ENCODE measurements around the gene PTPRE.

The PTPRE gene

GRCh38 chr10:127920306-127921074 is 13.6 kb downstream of the PTPRE start:
- no peak overlapping the region for H3K4me3 ChIP-seq (ENCODE audit: low read depth, low read length)
- no peak overlapping the region for H3K9ac ChIP-seq (ENCODE audit: low read depth, low read length)
- H3K27me3 ChIP-seq (ENCODE audit: control insufficient read depth, insufficient read depth, low read length): no peaks in the 10 kb centered on the region
- no peaks in the 10 kb centered on the region for H3K4me1 ChIP-seq (ENCODE audit: control insufficient read depth, insufficient read depth, low read length)
- no peaks in the 10 kb centered on the region for H3K36me3 ChIP-seq (ENCODE audit: control insufficient read depth, insufficient read depth, low read length)
- no peaks in the 10 kb centered on the region for H3K9me3 ChIP-seq (ENCODE audit: control insufficient read depth, insufficient read depth, low read length)
- H3K27ac ChIP-seq (ENCODE audit: low read depth, low read length): no peak overlapping the region

DNA sequence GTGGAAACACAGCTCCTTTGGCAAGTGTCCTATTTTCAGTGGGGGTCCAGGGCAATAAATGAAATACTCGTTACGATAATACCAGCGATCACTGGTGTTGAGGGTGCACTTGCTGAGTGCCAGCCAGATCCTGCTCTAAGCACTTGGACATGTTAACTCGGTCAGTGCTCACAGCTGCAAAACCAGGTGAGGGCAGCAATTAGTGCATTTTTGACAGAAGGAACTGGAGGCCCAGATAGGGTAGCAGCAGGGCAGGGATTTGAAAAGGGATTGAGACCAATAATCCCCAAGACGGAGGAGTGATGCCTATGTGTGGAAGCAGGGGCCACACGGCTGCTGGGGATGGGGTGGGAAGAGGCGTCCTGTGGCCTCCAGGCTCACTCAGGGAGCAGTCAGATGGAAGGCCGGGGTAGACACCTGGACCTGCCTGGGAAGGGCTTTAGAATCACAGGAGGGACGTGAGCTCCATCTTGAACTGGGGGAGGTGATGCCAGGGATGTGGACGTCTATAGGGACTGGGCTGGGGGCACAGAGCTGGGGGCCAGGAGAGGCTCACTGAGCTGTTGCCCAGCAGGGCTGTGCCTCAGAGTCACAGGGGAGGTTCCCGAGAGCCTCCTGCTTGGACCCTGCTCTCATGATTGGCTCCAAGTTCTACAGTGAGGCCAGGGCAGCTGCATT is 14.3 kb downstream of the PTPRE start:
- Histone ChIP-seq H3K36me3 (ENCODE audit: control insufficient read depth, insufficient read depth, low read length) (no peaks in the 10 kb centered on the region), H3K27me3 (ENCODE audit: control insufficient read depth, insufficient read depth, low read length) (no peaks in the 10 kb centered on the region), H3K9ac (ENCODE audit: low read depth, low read length) (no peak overlapping the region), H3K4me1 (ENCODE audit: control insufficient read depth, insufficient read depth, low read length) (no peaks in the 10 kb centered on the region), H3K27ac (ENCODE audit: low read depth, low read length) (no peak overlapping the region), H3K9me3 (ENCODE audit: control insufficient read depth, insufficient read depth, low read length) (no peaks in the 10 kb centered on the region), H3K4me3 (ENCODE audit: low read depth, low read length) (no peak overlapping the region)

- H3K9me3 ChIP-seq (ENCODE audit: control insufficient read depth, insufficient read depth, low read length): no peaks in the 10 kb centered on the region
- no peaks in the 10 kb centered on the region for H3K36me3 ChIP-seq (ENCODE audit: control insufficient read depth, insufficient read depth, low read length)
- no peak overlapping the region for H3K27ac ChIP-seq (ENCODE audit: low read depth, low read length)
- H3K4me3 ChIP-seq (ENCODE audit: low read depth, low read length): no peak overlapping the region
- H3K9ac ChIP-seq (ENCODE audit: low read depth, low read length): no peak overlapping the region
- no peaks in the 10 kb centered on the region for H3K4me1 ChIP-seq (ENCODE audit: control insufficient read depth, insufficient read depth, low read length)
- H3K27me3 ChIP-seq (ENCODE audit: control insufficient read depth, insufficient read depth, low read length): no peaks in the 10 kb centered on the region
Measured at GRCh38 chr10:127921753-127922145, 14.8 kb downstream of the PTPRE start.

GRCh38 chr10:127922206-127922605 is 15.3 kb downstream of the PTPRE start:
- H3K27me3 ChIP-seq (ENCODE audit: control insufficient read depth, insufficient read depth, low read length): no peaks in the 10 kb centered on the region
- H3K36me3 ChIP-seq (ENCODE audit: control insufficient read depth, insufficient read depth, low read length): no peaks in the 10 kb centered on the region
- no peaks in the 10 kb centered on the region for H3K9me3 ChIP-seq (ENCODE audit: control insufficient read depth, insufficient read depth, low read length)
- no peak overlapping the region for H3K9ac ChIP-seq (ENCODE audit: low read depth, low read length)
- H3K4me1 ChIP-seq (ENCODE audit: control insufficient read depth, insufficient read depth, low read length): no peaks in the 10 kb centered on the region
- H3K4me3 ChIP-seq (ENCODE audit: low read depth, low read length): no peak overlapping the region
- no peak overlapping the region for H3K27ac ChIP-seq (ENCODE audit: low read depth, low read length)

DNA sequence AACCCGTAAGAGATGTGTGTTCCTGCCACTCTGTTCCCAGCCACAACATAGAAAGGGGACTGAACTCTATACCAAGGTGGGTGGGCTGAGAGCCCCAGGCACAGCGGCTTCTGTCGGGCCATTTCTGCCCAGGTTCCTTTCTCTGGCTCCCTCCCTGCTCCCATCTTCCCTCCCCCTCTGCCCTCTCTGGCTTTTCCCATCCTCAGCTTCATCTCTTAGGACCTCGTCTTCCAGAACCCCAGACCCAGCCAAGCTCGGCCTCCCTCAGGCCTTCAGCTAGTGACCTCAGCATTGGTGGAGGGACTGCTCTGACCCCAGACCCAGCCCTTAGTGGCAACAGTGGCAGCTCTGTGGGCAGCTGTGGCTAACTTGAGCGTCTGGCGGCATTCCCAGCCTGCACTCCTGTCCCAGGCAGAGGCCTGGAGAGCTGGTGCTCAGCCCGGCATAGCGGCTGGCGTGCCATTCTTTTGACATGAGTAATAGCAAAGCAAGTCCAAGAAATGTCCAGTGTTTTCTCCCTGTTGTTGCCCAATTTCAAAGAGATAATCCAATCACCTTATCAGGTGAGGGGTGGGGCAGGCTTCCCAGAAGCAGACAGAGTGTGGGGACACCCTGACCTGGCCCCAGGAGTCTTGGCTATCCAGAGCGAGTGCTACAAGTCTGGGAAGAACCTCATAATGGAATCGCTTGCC is 15.9 kb downstream of the PTPRE start:
- H3K36me3 ChIP-seq (ENCODE audit: control insufficient read depth, insufficient read depth, low read length): no peaks in the 10 kb centered on the region
- H3K4me3 ChIP-seq (ENCODE audit: low read depth, low read length): no peak overlapping the region
- no peaks in the 10 kb centered on the region for H3K9me3 ChIP-seq (ENCODE audit: control insufficient read depth, insufficient read depth, low read length)
- H3K27me3 ChIP-seq (ENCODE audit: control insufficient read depth, insufficient read depth, low read length): no peaks in the 10 kb centered on the region
- H3K9ac ChIP-seq (ENCODE audit: low read depth, low read length): no peak overlapping the region
- no peak overlapping the region for H3K27ac ChIP-seq (ENCODE audit: low read depth, low read length)
- no peaks in the 10 kb centered on the region for H3K4me1 ChIP-seq (ENCODE audit: control insufficient read depth, insufficient read depth, low read length)

DNA sequence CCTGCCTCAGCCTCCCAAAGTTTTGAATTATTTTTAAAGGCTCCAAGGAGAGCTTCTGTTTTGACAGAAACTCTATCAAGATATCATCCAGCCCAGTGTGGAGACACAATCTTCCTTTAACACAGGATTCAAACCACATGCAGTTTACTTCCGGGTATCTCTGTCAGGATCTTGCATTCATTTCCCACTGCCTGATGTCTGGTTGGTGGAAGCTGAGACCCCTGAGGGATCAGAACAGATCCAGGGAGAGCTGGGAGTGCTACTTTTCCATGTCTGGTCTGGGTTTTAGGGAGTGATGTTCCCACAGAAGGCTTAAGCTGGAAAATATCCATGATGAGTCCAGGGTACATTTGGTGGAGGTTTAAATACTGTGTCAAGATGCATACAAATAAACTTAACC is 16.7 kb downstream of the PTPRE start:
- Histone ChIP-seq H3K4me3 (ENCODE audit: low read depth, low read length) (no peak overlapping the region), H3K27me3 (ENCODE audit: control insufficient read depth, insufficient read depth, low read length) (no peaks in the 10 kb centered on the region)

GRCh38 chr10:127925471-127926207 is 18.7 kb downstream of the PTPRE start:
- Histone ChIP-seq H3K9ac (ENCODE audit: low read depth, low read length) (no peak overlapping the region), H3K27ac (ENCODE audit: low read depth, low read length) (no peak overlapping the region), H3K4me1 (ENCODE audit: control insufficient read depth, insufficient read depth, low read length) (no peaks in the 10 kb centered on the region), H3K36me3 (ENCODE audit: control insufficient read depth, insufficient read depth, low read length) (no peaks in the 10 kb centered on the region), H3K9me3 (ENCODE audit: control insufficient read depth, insufficient read depth, low read length) (no peaks in the 10 kb centered on the region), H3K27me3 (ENCODE audit: control insufficient read depth, insufficient read depth, low read length) (no peaks in the 10 kb centered on the region), H3K4me3 (ENCODE audit: low read depth, low read length) (no peak overlapping the region)

More for the DNA sequence above, 16.7 kb downstream of the PTPRE start:
- no peaks in the 10 kb centered on the region for H3K4me1 ChIP-seq (ENCODE audit: control insufficient read depth, insufficient read depth, low read length)
- no peaks in the 10 kb centered on the region for H3K9me3 ChIP-seq (ENCODE audit: control insufficient read depth, insufficient read depth, low read length)
- H3K36me3 ChIP-seq (ENCODE audit: control insufficient read depth, insufficient read depth, low read length): no peaks in the 10 kb centered on the region
- H3K27ac ChIP-seq (ENCODE audit: low read depth, low read length): no peak overlapping the region
- H3K9ac ChIP-seq (ENCODE audit: low read depth, low read length): no peak overlapping the region

- Histone ChIP-seq H3K9ac (ENCODE audit: low read depth, low read length) (no peak overlapping the region), H3K9me3 (ENCODE audit: control insufficient read depth, insufficient read depth, low read length) (no peaks in the 10 kb centered on the region), H3K4me1 (ENCODE audit: control insufficient read depth, insufficient read depth, low read length) (no peaks in the 10 kb centered on the region), H3K27me3 (ENCODE audit: control insufficient read depth, insufficient read depth, low read length) (no peaks in the 10 kb centered on the region), H3K4me3 (ENCODE audit: low read depth, low read length) (no peak overlapping the region), H3K36me3 (ENCODE audit: control insufficient read depth, insufficient read depth, low read length) (no peaks in the 10 kb centered on the region), H3K27ac (ENCODE audit: low read depth, low read length) (no peak overlapping the region)
Measured at GRCh38 chr10:127926455-127926854, 19.6 kb downstream of the PTPRE start.

DNA sequence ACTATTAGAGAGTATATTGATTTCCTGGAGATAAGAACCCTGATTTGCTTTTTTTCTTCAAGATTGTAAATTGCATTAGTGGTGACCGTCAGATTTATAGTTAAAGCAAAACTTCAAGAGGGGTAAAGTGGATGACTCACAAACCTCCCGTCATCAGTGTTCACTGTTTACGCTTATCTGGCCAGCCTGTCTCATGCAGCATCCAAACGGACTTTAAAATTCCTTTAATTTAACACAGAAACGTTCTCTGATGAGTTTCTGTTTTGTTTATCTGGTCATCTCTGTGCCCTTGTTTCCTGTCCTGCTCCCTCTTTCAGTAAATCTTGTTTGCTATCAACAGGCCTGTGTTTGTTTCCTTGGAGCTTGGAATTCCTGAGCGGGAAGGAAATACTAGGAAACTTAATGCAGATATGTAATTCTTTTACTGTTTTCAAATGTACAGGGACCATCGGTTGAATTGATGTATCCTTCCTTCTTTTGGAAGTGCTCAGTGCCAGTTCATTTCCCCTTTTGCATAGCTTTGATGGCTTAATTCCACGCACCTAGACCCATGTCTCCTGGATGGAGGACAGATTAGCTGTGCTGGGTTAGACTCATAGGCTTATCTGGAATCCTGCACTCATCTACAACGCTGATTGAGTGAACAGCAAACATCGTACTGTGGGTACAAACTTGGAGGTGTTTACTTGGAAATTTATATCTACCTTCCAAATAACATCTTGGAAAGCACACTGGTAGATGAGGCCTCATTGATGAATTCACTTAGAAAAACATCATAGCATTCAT is 21.3 kb downstream of the PTPRE start:
- H3K27ac ChIP-seq (ENCODE audit: low read depth, low read length): no peak overlapping the region
- H3K36me3 ChIP-seq (ENCODE audit: control insufficient read depth, insufficient read depth, low read length): no peaks in the 10 kb centered on the region
- H3K9ac ChIP-seq (ENCODE audit: low read depth, low read length): no peak overlapping the region
- no peaks in the 10 kb centered on the region for H3K9me3 ChIP-seq (ENCODE audit: control insufficient read depth, insufficient read depth, low read length)
- H3K27me3 ChIP-seq (ENCODE audit: control insufficient read depth, insufficient read depth, low read length): no peaks in the 10 kb centered on the region
- H3K4me3 ChIP-seq (ENCODE audit: low read depth, low read length): no peak overlapping the region
- H3K4me1 ChIP-seq (ENCODE audit: control insufficient read depth, insufficient read depth, low read length): no peaks in the 10 kb centered on the region

DNA sequence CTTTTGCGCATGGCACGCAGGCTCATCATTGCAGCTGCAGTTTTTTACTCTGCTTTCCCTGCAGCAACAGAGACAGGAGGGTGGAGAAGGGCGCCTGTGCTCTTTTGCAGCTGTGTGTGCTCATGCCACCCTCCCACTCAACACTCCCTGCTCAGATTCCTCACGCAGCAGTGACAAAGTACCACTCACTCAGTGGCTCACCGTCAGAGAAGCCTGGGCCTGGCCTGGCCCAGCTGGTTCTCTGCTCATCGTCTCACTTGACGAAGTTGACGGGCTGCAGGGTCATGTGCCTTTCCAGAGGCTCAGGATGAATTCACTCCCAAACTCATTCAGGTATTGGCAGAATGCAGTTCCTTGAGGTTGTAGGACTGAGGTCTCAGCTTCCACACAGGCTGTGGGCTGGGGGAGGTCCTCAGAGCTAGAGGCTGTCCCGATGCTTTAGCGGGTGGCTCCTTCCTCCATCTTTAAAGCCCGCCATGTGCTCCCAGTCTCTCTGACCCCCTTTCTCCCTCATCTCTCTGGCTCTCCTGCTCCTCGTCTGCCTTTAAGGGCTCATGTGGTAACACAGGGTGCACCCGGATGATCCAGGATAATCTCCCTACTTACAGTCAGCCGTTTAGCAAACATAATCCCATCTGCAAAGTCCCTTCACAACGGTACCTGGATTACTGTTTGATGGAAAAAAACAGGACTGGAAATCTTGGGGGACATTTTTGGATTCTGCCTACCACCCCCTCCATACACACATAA is 25.8 kb downstream of the PTPRE start:
- no peaks in the 10 kb centered on the region for H3K9me3 ChIP-seq (ENCODE audit: control insufficient read depth, insufficient read depth, low read length)
- no peak overlapping the region for H3K27ac ChIP-seq (ENCODE audit: low read depth, low read length)
- H3K4me3 ChIP-seq (ENCODE audit: low read depth, low read length): no peak overlapping the region
- peaks cover 6% of the 10 kb centered on the region; the same call in 1 of the 2 replicates for H3K4me1 ChIP-seq (ENCODE audit: control insufficient read depth, insufficient read depth, low read length)
- no peak overlapping the region for H3K9ac ChIP-seq (ENCODE audit: low read depth, low read length)
- H3K27me3 ChIP-seq (ENCODE audit: control insufficient read depth, insufficient read depth, low read length): no peaks in the 10 kb centered on the region
- no peaks in the 10 kb centered on the region for H3K36me3 ChIP-seq (ENCODE audit: control insufficient read depth, insufficient read depth, low read length)
